Inflammatory macrophage treated with lipopolysaccharide for 4 hours (primary cell): ENCODE results near the gene PXN.
"Not testable (repeated sequence)": the region's sequence is repeated elsewhere in the genome, so short reads cannot be mapped to it uniquely, and the experiment has no call there.

Source experiments
- DNase-seq: peaks from one replicate; pipeline ENCODE4 v3.0.0-alpha.2; 2020

The PXN gene

DNA sequence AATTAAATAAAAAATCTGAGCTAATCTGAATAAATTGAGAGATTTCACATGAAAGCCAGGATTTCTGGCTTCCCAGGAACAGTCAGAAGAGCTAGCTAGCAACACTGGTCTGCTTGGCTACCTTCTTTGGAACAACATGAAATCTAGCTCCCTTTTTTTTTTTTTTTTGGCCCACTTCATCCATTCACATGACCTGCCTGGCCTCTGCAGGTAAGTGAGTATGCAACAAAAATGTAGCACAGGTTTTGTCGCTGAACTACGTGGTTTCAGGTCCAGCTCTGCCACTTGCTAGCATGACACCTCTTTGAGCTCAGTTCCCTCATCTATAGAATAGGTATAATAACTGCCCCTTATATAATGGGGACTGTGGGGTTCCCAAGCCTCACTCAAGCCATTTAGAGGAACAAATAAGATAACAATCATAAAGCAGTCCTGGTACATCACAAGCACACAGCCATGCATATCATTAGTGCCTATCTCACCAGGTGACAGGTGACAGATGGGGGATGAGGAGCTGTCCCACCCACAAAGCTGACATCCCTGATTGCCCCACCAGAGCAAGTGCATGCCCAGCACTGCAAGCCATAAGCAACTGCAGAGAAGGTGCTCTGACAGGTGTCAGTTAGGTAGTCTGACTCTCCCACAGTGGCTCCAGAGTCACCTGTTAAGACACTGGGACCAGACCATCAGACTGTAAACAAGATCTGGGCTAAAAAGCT lies 25.6 kb downstream of the PXN start:
- DNase-seq: no peak

DNA sequence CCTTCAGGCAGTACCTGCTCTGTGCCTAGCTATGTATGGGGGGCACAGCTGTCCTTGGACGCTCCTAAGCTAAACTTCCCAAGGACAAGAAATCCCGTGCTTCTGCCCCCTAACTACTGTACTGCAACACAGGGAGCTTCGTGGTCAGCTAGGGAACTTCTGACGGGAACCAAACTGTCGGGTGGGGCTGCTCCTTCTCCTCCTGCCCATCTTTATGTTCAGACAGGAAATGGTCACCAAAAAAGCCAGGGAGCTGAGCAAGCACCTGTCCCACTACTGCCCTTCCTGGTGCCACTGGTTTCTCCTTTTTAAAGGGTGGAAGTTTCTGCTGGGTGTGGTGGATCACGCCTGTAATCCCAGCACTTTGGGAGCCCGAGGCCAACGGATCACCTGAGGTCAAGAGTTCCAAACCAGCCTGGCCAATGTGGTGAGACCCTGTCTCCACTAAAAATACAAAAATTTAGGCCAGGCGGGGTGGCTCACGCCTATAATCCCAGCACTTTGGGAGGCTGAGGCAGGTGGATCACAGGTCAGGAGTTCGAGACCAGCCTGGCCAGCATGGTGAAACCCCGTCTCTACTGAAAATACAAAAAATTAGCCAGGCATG lies 26.6 kb downstream of the PXN start:
- DNase-seq: no peak

DNA sequence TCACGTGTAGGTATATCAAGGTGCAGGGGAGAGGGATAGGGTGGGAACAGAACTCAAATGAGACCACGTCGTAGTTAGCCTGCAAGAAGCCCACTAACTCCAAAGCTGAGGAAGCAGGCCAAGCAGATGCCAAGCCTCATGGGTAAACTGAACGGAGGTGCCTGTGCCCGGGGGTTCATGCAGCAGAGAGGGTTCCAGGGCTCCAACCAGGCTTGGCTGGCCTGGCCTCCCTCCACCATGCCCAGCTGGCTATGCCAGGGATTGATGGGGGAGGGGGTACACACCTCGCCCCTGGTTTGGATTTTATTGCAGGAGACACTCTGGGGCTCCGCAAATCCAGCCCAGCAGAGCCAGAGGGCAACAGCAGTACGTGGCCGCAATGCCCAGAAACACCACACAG lies 27.3 kb downstream of the PXN start:
- DNase-seq: no peak

GRCh38 chr12:120237360-120238171 lies 28.0 kb downstream of the PXN start:
- peak; percentile 76 for DNase-seq

DNA sequence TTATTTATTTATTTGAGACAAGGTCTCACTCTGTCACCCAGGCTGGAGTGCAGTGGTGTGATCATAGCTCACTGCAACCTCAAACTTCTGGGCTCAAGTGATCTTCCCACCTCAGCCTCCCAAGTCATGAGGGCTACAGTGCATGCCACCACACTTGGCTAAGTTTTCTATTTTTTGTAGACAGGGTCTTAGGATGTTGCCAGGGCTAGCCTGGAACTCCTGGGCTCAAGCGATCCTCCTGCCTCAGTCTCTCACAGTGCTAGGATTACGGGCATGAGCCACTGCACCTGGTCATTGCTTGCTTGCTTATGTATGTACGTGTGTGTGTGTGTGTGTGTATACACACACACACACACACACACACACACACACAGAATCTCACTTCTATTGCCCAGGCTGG lies 28.7 kb downstream of the PXN start:
- not testable (repeated sequence) for DNase-seq

DNA sequence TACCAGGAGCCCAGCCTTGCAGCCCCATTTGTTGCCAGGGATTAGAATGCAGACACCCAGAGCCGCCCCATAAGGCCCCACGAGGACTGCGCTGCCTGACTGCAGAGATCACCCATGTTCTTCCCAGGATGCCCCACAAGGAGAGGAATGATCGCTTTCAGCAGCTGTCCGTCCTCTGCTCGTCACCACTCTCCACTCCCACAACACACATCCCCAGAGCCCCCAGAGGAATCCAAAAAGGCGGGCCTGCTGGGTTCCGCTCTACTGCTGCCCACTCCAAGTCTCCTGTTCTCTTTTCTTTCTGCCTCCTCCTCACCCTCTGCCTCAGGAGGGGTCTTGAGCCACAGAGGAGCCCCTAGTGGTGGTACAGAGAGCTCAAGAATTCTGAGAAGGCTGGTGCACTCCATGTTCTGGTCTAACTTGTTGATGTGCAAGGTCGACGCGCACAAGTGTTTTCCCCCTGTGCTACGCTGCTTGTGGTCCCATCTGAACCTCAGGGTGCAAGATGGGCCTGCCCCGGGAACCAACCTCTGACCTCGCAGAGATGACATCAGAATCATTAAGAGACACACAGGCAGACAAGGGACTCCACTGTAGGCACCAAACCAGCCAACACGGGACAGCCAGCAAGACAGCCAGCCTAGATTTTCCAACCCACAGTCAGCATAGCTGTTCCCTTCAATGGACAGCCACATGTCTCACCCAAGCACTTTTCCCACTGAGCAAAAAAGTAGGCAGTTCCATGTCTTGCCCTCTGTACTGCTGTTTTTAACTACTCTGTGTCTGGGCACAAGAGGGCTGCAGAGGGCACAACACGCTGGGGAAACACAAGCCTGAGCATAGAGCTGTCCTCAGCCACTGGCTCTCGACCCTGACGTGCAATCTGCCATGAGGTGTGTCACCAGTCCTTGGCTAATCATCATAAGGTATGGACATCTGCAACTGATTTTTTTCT lies 29.9 kb downstream of the PXN start:
- peak; percentile 31 for DNase-seq

DNA sequence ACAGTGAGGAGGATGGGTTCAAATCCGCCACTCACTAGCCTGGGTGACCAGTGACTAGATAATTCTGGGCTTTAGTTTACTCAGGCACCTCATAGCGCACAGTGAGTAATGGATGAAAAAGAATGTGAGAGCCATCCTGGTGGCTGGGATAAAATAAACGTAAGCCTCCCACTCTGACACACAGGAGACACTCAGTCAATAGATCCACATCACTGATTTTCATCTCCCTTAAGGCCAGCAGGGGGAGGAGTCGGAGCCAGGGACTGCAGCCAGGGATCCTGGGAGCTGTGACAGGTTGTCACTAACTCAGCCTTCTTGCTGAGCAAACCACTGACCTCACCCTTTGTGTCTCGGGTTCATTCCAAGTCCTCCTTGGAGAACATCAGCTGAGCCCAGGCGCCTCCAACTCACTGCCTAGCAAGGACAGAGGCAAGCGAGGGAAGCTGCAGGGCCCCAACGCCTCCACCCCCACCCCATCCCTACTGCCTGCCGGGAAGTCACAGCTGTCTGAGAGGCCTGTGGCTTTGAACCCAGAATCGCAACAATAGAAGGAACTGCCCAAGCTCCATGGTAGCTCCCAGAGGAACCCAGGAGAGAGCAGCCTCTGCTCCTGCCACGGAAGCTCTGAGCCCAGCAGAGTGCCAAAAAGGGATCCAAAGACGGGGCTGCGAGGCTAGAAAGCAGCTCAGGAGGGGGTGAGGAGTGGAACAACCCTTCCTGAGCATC lies 30.7 kb downstream of the PXN start:
- peak; percentile 84 for DNase-seq

- peak; percentile 89 for DNase-seq
Observed at GRCh38 chr12:120231316-120232011, 34.1 kb downstream of the PXN start.

DNA sequence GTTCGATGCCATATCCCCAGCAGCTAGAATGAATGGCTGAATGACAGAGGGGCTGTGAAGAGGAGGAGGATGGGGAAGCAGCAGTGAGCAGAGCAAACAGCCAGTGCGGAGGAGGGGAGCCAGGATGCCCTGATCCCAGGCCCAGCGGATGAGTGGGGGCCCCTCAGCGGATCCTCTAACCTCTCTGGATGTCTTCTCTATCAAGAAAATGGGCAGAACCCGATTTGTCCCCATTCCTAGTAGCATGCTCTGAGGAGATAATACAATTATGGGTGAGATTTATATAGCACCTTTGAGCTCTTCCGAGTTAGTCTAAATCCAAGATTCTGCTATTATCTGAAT lies 34.6 kb downstream of the PXN start:
- no peak for DNase-seq

- no peak for DNase-seq
Observed at GRCh38 chr12:120230326-120230973, 35.1 kb downstream of the PXN start.

- DNase-seq: no peak
Observed at GRCh38 chr12:120229487-120230325, 35.8 kb downstream of the PXN start.

DNA sequence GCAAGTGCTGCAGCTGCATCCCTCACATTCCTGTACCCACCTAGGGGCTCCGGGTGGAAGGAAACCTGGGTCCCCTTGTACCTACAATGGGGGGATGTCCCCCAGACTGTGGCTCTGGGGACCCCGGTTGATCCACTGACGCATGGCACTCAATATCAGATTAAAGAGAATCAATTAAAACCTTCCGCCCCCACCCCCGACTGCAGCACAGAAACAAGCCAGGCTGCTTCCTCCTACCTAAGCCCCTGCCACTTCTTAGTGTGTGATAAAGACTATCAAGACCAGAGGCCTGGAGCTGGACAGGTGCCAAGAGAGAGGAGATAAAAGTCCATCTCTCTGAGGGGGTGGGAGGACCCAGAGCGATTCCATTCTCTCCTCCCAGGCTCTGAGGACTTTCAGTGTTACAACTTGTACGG lies 36.5 kb downstream of the PXN start:
- no peak for DNase-seq

DNA sequence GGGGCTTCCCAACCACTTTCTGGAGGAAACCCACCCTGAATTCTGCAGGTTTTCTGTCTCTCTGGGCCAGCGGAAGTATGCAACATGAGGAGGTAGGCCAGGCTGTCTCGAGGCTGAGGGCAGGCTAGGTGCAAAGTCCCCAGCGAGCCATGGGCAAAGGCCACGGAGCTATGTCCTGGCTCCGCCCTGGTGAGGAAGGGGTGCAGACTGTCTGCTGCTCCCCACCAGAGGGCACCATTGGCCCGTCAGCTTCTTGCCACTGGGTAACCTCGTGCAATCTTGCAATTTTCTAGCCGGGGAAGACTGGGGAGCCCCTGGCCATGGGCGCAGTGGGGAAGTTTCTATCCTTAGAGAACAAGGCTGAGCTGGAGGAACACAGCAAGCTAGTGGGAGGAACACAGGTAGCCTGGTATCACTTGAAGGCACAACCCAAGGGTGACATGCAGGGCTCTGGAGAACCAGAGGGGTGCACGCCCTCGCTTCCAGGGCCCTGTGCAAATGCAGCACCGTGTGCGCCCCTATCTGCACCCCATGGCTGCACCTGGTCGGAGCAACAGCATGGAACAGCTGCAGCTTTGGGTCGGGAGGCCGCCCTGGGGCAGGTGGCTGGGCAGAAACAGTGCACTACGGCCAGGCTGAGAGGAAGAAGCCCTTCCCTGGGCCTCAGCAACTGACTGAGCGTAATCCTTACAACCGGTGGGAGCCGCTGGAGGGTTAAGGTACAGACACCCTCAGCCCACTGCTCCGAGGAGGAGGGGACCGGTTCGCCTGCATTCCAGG lies 37.0 kb downstream of the PXN start:
- peak; percentile 80 for DNase-seq

- DNase-seq: no peak
Observed at GRCh38 chr12:120228041-120228290, 37.6 kb downstream of the PXN start.

DNA sequence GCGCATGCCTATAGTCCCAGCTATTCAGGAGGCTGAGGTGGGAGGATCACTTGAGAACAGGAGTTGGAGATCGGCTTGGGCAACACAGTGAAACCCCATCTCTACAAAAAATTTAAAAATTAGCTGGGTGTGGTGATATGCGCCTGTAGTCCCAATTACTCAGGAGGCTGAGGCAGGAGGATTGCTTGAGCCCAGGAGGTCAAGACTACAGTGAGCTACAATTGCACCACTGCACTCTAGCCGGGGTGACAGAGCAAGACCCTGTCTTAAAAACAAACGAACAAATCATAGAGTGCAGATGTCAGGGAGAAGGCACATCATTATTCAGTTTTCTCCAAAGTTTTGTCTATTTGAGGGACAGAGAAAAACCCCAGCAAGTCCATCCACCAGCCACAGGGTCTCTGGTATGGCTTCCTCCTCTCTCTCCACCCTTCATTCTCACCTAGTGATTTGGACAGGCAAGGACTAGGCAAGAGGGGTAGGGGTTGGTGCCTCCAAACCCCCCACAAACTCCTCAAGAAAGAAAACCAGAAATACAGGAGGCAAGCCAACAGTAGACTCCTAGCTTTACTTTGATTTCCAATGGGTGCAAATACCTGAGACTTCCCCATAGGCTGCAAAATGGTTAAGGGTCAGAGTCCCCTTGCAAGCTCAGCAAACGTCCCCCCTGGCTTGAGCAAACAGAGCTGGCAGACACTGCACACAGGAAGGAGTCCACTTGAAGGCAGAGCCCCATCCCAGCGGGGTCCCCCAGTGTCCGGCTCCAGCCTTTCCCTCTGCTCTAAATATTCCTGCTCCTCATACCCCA lies 38.1 kb downstream of the PXN start:
- DNase-seq: no peak

DNA sequence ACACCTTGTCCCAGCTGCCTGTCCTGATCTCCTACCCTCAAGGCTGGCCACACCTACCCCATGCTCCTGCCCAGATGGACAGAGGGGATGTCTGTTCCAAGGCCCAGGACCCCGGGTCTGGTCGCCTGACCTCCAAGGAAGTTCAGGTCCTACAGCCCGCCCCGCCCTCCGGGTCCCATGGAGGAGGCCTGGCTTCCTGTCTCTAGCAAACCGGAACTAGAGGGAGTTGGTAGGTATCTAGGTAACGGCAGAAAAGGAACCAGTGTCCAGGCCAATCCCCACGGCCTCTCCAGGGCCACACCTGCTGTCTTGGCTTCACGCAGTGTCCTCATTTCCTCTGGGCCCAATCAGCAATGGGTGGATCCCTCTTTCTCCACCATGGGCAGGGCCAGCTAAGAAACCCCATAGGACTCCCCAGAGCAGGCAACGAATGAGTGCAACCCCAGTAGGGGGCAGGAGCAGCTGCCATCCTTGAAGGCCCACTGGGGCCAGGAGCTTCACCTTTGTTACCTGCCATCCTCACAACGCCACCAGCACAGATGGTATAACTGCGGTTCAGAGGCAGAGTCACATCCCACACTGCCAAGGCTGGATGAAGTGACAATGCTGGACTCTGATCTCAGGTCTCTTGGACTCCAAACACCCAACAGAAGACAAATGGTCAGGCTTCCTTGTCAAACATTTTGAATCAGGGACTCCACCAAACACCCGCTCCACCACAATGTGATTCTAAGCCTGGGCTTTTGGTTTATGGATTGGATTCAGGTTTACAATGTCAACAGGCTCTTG lies 39.5 kb downstream of the PXN start:
- DNase-seq: peak; percentile 48

- no peak for DNase-seq
Observed at GRCh38 chr12:120225200-120225558, 40.4 kb downstream of the PXN start.
